ENCODE results near the gene LPIN3.

Gene LPIN3

DNA sequence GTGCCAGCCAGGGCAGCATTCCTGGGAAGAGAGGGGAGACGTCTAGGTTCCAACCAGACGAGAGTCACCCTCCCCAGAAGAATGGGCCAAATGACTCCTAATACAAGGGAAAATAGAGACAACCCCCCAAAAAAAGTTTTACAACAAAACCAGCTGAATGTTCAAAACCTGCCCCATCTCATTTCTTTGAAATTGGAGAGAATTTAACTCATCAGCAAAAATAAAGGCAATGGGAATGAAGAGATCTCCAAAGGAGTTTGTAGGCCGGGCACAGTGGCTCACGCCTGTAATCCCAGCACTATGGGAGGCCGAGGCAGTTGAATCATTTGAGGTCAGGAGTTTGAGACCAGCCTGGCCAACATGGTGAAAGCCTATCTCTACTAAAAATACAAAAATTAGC lies 35.7 kb downstream of the LPIN3 start:
- H3K36me3 ChIP-seq (ENCODE audit: control insufficient read depth in 1 of 2, insufficient read depth in 2 of 2, low read depth in 1 of 2, low read length in 2 of 2) = no peaks in the 10 kb centered on the region
- no peak overlapping the region for H3K9ac ChIP-seq (ENCODE audit: low read length)
- no peak overlapping the region for H3K23ac ChIP-seq (ENCODE audit: low read length in 2 of 2)
- no peak for DNase-seq
- no peaks in the 10 kb centered on the region for H3K4me1 ChIP-seq (ENCODE audit: control insufficient read depth, insufficient read depth, low read depth, low read length)
- no peak overlapping the region for H2BK15ac ChIP-seq (ENCODE audit: low read depth, poor library complexity, severe bottlenecking)
- no peak overlapping the region for H2AFZ ChIP-seq (ENCODE audit: low read depth, low read length)
- no peak overlapping the region for H4K91ac ChIP-seq (ENCODE audit: low read length)
- no peak overlapping the region for H3K14ac ChIP-seq (ENCODE audit: low read length in 2 of 2)
- H3K4me2 ChIP-seq (ENCODE audit: low read length, poor library complexity, severe bottlenecking) = no peak overlapping the region
- no peak overlapping the region for H3K18ac ChIP-seq (ENCODE audit: low read depth in 1 of 2, low read length in 2 of 2)
- no peak overlapping the region for H4K8ac ChIP-seq (ENCODE audit: low read length)
- H2BK5ac ChIP-seq (ENCODE audit: low read depth, low read length, poor library complexity, severe bottlenecking) = no peak overlapping the region
- no peak overlapping the region for H2BK12ac ChIP-seq (ENCODE audit: low read length in 2 of 2)
- H3K9me3 ChIP-seq (ENCODE audit: control insufficient read depth, low read length) = no peaks in the 10 kb centered on the region
- H3K27me3 ChIP-seq (ENCODE audit: control insufficient read depth in 1 of 2, insufficient read depth in 1 of 2, low read length in 2 of 2) = peaks cover 58 to 86% of the 10 kb centered on the region in 2 experiments
- H3K79me1 ChIP-seq (replicated peaks; ENCODE audit: low read length, poor library complexity, severe bottlenecking) = no peaks in the 10 kb centered on the region
- H3K27ac ChIP-seq (ENCODE audit: low read length, poor library complexity, severe bottlenecking) = no peak overlapping the region
- WGBS = 78% methylated on average over 5 of the region's 5 CpGs
- no peak overlapping the region for H2AK5ac ChIP-seq (ENCODE audit: low read length, severe bottlenecking)
- no peak overlapping the region for H3K4me3 ChIP-seq (ENCODE audit: insufficient read depth in 1 of 2, low read depth in 1 of 2, low read length in 2 of 2)
- no peak overlapping the region for H3K4ac ChIP-seq (ENCODE audit: low read depth in 1 of 2, low read length in 2 of 2)
- H2BK120ac ChIP-seq (ENCODE audit: low read depth, low read length) = no peak overlapping the region

DNA sequence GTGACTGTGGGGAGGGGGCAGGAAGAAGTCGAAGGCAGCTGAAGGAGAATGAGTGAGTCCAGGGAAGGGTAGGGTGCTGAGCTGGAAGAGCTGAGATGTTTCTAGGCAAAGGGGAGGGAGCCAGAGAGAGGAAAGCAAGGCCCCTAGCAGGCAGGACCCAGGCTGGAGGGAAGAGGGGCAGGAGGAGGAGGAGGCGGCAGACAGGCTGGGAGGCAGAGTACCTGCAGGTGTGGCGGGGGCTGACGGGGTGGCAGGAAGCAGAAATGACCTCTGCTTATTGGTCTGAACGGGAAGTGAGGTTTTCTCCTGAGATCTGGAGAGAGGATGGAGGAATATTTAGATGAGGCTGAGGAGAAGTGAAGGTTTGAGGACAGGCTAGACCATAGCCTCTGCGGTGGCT lies 36.7 kb downstream of the LPIN3 start:
- WGBS = 61% methylated on average over 6 of the region's 6 CpGs

DNA sequence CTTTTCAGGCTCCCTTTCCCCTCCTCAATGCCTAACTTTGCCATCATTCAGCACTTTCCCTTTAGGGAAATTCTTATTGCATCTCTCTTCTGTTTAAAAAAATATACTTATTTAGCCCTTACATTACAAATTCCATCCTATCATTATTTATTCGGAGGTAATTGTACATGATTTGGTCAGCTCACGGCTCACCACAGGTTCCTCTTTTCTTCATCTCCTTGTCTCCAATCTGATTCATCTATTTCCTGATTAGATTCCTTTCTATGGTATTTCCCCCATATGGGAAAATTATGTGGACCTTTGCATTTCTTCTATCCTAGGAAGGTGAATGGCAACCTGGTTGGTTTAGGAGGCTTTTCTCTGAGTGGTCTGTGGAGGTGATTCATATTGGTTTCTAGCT lies 38.9 kb downstream of the LPIN3 start:
- 89% methylated on average over 2 of the region's 2 CpGs for WGBS
- no peak overlapping the region for H2BK15ac ChIP-seq (ENCODE audit: low read depth, poor library complexity, severe bottlenecking)
- peaks cover 41 to 75% of the 10 kb centered on the region in 2 experiments for H3K27me3 ChIP-seq (ENCODE audit: control insufficient read depth in 1 of 2, insufficient read depth in 1 of 2, low read length in 2 of 2)
- H3K23ac ChIP-seq (ENCODE audit: low read length in 2 of 2) = no peak overlapping the region
- H3K27ac ChIP-seq (ENCODE audit: low read length, poor library complexity, severe bottlenecking) = no peak overlapping the region
- no peaks in the 10 kb centered on the region for H3K4me1 ChIP-seq (ENCODE audit: control insufficient read depth, insufficient read depth, low read depth, low read length)
- no peak overlapping the region for H2BK5ac ChIP-seq (ENCODE audit: low read depth, low read length, poor library complexity, severe bottlenecking)
- H4K91ac ChIP-seq (ENCODE audit: low read length) = no peak overlapping the region
- H3K36me3 ChIP-seq (ENCODE audit: control insufficient read depth in 1 of 2, insufficient read depth in 2 of 2, low read depth in 1 of 2, low read length in 2 of 2) = no peaks in the 10 kb centered on the region
- no peak overlapping the region for H3K14ac ChIP-seq (ENCODE audit: low read length in 2 of 2)
- H2AK5ac ChIP-seq (ENCODE audit: low read length, severe bottlenecking) = no peak overlapping the region
- no peak overlapping the region for H3K4me3 ChIP-seq (ENCODE audit: insufficient read depth in 1 of 2, low read depth in 1 of 2, low read length in 2 of 2)
- H3K9me3 ChIP-seq (ENCODE audit: control insufficient read depth, low read length) = no peaks in the 10 kb centered on the region
- no peak for DNase-seq
- H3K4ac ChIP-seq (ENCODE audit: low read depth in 1 of 2, low read length in 2 of 2) = no peak overlapping the region
- no peak overlapping the region for H4K8ac ChIP-seq (ENCODE audit: low read length)
- no peak overlapping the region for H2BK120ac ChIP-seq (ENCODE audit: low read depth, low read length)
- H3K79me1 ChIP-seq (replicated peaks; ENCODE audit: low read length, poor library complexity, severe bottlenecking) = no peaks in the 10 kb centered on the region
- no peak overlapping the region for H2BK12ac ChIP-seq (ENCODE audit: low read length in 2 of 2)
- H2AFZ ChIP-seq (ENCODE audit: low read depth, low read length) = no peak overlapping the region
- H3K9ac ChIP-seq (ENCODE audit: low read length) = no peak overlapping the region
- H3K4me2 ChIP-seq (ENCODE audit: low read length, poor library complexity, severe bottlenecking) = no peak overlapping the region
- no peak overlapping the region for H3K18ac ChIP-seq (ENCODE audit: low read depth in 1 of 2, low read length in 2 of 2)

More for the DNA sequence above, 36.7 kb downstream of the LPIN3 start:
- no peak overlapping the region for H4K8ac ChIP-seq (ENCODE audit: low read length)
- H3K36me3 ChIP-seq (ENCODE audit: control insufficient read depth in 1 of 2, insufficient read depth in 2 of 2, low read depth in 1 of 2, low read length in 2 of 2) = no peaks in the 10 kb centered on the region
- no peak overlapping the region for H2AFZ ChIP-seq (ENCODE audit: low read depth, low read length)
- no peaks in the 10 kb centered on the region for H3K79me1 ChIP-seq (replicated peaks; ENCODE audit: low read length, poor library complexity, severe bottlenecking)
- H2AK5ac ChIP-seq (ENCODE audit: low read length, severe bottlenecking) = no peak overlapping the region
- no peak overlapping the region for H3K4me3 ChIP-seq (ENCODE audit: insufficient read depth in 1 of 2, low read depth in 1 of 2, low read length in 2 of 2)
- H2BK120ac ChIP-seq (ENCODE audit: low read depth, low read length) = no peak overlapping the region
- no peak overlapping the region for H3K27ac ChIP-seq (ENCODE audit: low read length, poor library complexity, severe bottlenecking)
- no peaks in the 10 kb centered on the region for H3K4me1 ChIP-seq (ENCODE audit: control insufficient read depth, insufficient read depth, low read depth, low read length)
- H3K9ac ChIP-seq (ENCODE audit: low read length) = no peak overlapping the region
- peak overlapping the region in 1 of 2 experiments; percentile 56 for H3K23ac ChIP-seq (ENCODE audit: low read length in 2 of 2)
- no peak overlapping the region for H3K4me2 ChIP-seq (ENCODE audit: low read length, poor library complexity, severe bottlenecking)
- no peak overlapping the region for H3K18ac ChIP-seq (ENCODE audit: low read depth in 1 of 2, low read length in 2 of 2)
- H3K9me3 ChIP-seq (ENCODE audit: control insufficient read depth, low read length) = no peaks in the 10 kb centered on the region
- no peak for DNase-seq
- peaks cover 56 to 80% of the 10 kb centered on the region in 2 experiments for H3K27me3 ChIP-seq (ENCODE audit: control insufficient read depth in 1 of 2, insufficient read depth in 1 of 2, low read length in 2 of 2)
- no peak overlapping the region for H3K14ac ChIP-seq (ENCODE audit: low read length in 2 of 2)
- H2BK15ac ChIP-seq (ENCODE audit: low read depth, poor library complexity, severe bottlenecking) = no peak overlapping the region
- no peak overlapping the region for H3K4ac ChIP-seq (ENCODE audit: low read depth in 1 of 2, low read length in 2 of 2)
- no peak overlapping the region for H2BK5ac ChIP-seq (ENCODE audit: low read depth, low read length, poor library complexity, severe bottlenecking)
- H4K91ac ChIP-seq (ENCODE audit: low read length) = no peak overlapping the region
- no peak overlapping the region for H2BK12ac ChIP-seq (ENCODE audit: low read length in 2 of 2)

DNA sequence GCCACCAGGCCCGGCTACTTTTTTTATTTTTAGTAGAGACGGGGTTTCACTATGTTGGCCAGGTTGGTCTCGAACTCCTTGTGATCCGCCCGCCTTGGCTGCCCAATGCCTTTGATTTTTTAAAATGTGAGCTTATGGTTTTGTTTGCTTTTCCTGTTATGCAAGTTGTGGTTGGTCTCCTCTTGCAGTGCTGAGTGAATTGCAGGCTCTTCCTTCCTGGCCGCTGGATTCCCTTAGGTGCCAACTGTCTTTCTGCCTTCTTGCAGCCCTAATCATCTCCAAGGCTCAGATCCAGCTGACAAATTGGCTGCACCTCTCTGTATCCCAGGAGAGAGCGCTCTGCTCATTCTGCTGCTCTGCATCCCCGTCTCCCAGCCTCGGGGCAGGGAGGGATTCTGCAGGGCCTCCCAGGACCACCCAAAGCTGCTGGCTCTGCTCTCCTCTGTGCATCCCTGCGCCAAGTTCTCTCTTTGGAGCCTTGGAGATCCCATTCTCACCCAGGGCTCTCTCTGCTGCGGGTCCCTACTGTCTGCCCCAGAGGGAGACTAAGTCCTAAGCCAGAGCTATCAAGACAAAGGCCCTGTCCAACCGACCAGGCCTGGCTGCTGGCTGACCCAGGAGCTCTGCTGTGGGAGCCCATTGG lies 40.1 kb downstream of the LPIN3 start:
- H3K27ac ChIP-seq (ENCODE audit: low read length, poor library complexity, severe bottlenecking) = no peak overlapping the region
- 90% methylated on average over 12 of the region's 12 CpGs for WGBS

More for the DNA sequence above, 40.1 kb downstream of the LPIN3 start:
- no peak overlapping the region for H3K4me2 ChIP-seq (ENCODE audit: low read length, poor library complexity, severe bottlenecking)
- no peak overlapping the region for H4K91ac ChIP-seq (ENCODE audit: low read length)
- no peak overlapping the region for H2BK12ac ChIP-seq (ENCODE audit: low read length in 2 of 2)
- H2AK5ac ChIP-seq (ENCODE audit: low read length, severe bottlenecking) = no peak overlapping the region
- no peak overlapping the region for H2BK5ac ChIP-seq (ENCODE audit: low read depth, low read length, poor library complexity, severe bottlenecking)
- H3K36me3 ChIP-seq (ENCODE audit: control insufficient read depth in 1 of 2, insufficient read depth in 2 of 2, low read depth in 1 of 2, low read length in 2 of 2) = no peaks in the 10 kb centered on the region
- no peak overlapping the region for H3K4ac ChIP-seq (ENCODE audit: low read depth in 1 of 2, low read length in 2 of 2)
- no peak overlapping the region for H3K9ac ChIP-seq (ENCODE audit: low read length)
- H3K14ac ChIP-seq (ENCODE audit: low read length in 2 of 2) = no peak overlapping the region
- H3K23ac ChIP-seq (ENCODE audit: low read length in 2 of 2) = no peak overlapping the region
- no peak for DNase-seq
- H3K18ac ChIP-seq (ENCODE audit: low read depth in 1 of 2, low read length in 2 of 2) = no peak overlapping the region
- H3K4me3 ChIP-seq (ENCODE audit: insufficient read depth in 1 of 2, low read depth in 1 of 2, low read length in 2 of 2) = no peak overlapping the region
- H2AFZ ChIP-seq (ENCODE audit: low read depth, low read length) = no peak overlapping the region
- peaks cover 30 to 67% of the 10 kb centered on the region in 2 experiments for H3K27me3 ChIP-seq (ENCODE audit: control insufficient read depth in 1 of 2, insufficient read depth in 1 of 2, low read length in 2 of 2)
- H3K9me3 ChIP-seq (ENCODE audit: control insufficient read depth, low read length) = no peaks in the 10 kb centered on the region
- no peak overlapping the region for H2BK120ac ChIP-seq (ENCODE audit: low read depth, low read length)
- H4K8ac ChIP-seq (ENCODE audit: low read length) = no peak overlapping the region
- no peaks in the 10 kb centered on the region for H3K4me1 ChIP-seq (ENCODE audit: control insufficient read depth, insufficient read depth, low read depth, low read length)
- H2BK15ac ChIP-seq (ENCODE audit: low read depth, poor library complexity, severe bottlenecking) = no peak overlapping the region
- H3K79me1 ChIP-seq (replicated peaks; ENCODE audit: low read length, poor library complexity, severe bottlenecking) = no peaks in the 10 kb centered on the region
